Uterus (tissue), 4 donors: ENCODE data around the gene RBMS3. TPM values are rescaled to one million over a fixed set of nuclear protein-coding genes. Genes with fewer than 3 reads are reported as not detected.

Experiments
- DNase-seq, 2 donors: peaks; one replicate each; pipeline ENCODE4 v3.0.0-alpha.2; 2019 to 2020
- H3K27ac ChIP-seq, 2 donors: fragments of 200-600 bp; sonication (generic); 1 replicate in 1 of 2; 2 replicates in 1 of 2; pipeline ENCODE4 v1.5.1; 2016 to 2018
- H3K27me3 ChIP-seq, 2 donors: fragments of 200-600 bp; sonication (generic); one replicate each; pipeline ENCODE4 v1.5.1; 2018 to 2019; ENCODE audit warnings: control low read depth in 1 of 2
- H3K36me3 ChIP-seq, 2 donors: fragments of 200-600 bp; sonication (generic); one replicate each; pipeline ENCODE4 v1.5.1; 2019; ENCODE audit warnings: control low read depth in 1 of 2
- H3K4me1 ChIP-seq, 2 donors: fragments of 200-600 bp; sonication (generic); one replicate each; pipeline ENCODE4 v1.5.1; 2018 to 2019; ENCODE audit warnings: control low read depth in 1 of 2
- H3K4me3 ChIP-seq, 2 donors: fragments of 200-600 bp; sonication (generic); 1 replicate in 1 of 2; 2 replicates in 1 of 2; pipeline ENCODE4 v1.5.1; 2018 to 2019; ENCODE audit warnings: mild to moderate bottlenecking in 1 of 2
- H3K9me3 ChIP-seq, 2 donors: fragments of 200-600 bp; sonication (generic); one replicate each; pipeline ENCODE4 v1.5.1; 2019; ENCODE audit warnings: control low read depth in 1 of 2
- CTCF ChIP-seq, 4 experiments: fragments of 200-600 bp in 2 of 4; fragments of 450-650 bp in 2 of 4; sonication (generic) in 2 of 4; IDR thresholded peaks; one replicate each; pipeline ENCODE4 v1.5.1; 2016 to 2019; ENCODE audit warnings: antibody characterized with exemption in 4 of 4, mild to moderate bottlenecking in 2 of 4, moderate library complexity in 1 of 4
- POLR2A ChIP-seq, 2 donors: fragments of 450-650 bp; IDR thresholded peaks; one replicate each; pipeline ENCODE4 v1.6.1; 2016; ENCODE audit warnings: antibody characterized with exemption in 2 of 2, mild to moderate bottlenecking in 1 of 2, moderate library complexity in 1 of 2
- intact Hi-C: fragments of 100-400 bp; cut with DNase I; formaldehyde crosslinking; loops from one replicate; pipeline ENCODE4 v1.15.1; 2023; ENCODE audit warnings: low total_unique reads
- total RNA-seq, 4 donors: library from RNA; depleted of rRNA in 3 of 4; stranded (reverse); fragments of >200 nt in 3 of 4; gene quantifications; one replicate each; pipeline versions ENCODE4 v1.1.0 to v1.2.4, GENCODE V29; 2014 to 2023
- donor health status: DM: yes; HTN: yes; CAD: no.

Gene RBMS3
- total RNA-seq, 4 donors from 2014 or later = 45.9 to 113 (median 75.4) TPM

- TF ChIP-seq POLR2A (IDR thresholded peaks at IDR 0.05) (no peak), CTCF (IDR thresholded peaks at IDR 0.05) (no peak)
- Histone ChIP-seq H3K27ac (no peak overlapping the region), H3K4me1 (no peaks in the 10 kb centered on the region), H3K27me3 (no peaks in the 10 kb centered on the region), H3K36me3 (no peaks in the 10 kb centered on the region), H3K4me3 (no peak overlapping the region), H3K9me3 (no peaks in the 10 kb centered on the region)
- DNase-seq = no peak
- intact Hi-C loops = no loop called here
Observed at GRCh38 chr3:29823233-29823632, 542.4 kb downstream of the RBMS3 start.

- Histone ChIP-seq H3K36me3 (no peaks in the 10 kb centered on the region), H3K9me3 (no peaks in the 10 kb centered on the region), H3K4me3 (no peak overlapping the region), H3K4me1 (no peaks in the 10 kb centered on the region), H3K27ac (no peak overlapping the region), H3K27me3 (no peaks in the 10 kb centered on the region)
- intact Hi-C loops = no loop called here
- no peak for DNase-seq
- no peak for TF ChIP-seq POLR2A (IDR thresholded peaks at IDR 0.05)
- TF ChIP-seq CTCF (IDR thresholded peaks at IDR 0.05) = no peak
Observed at GRCh38 chr3:29826712-29827111, 545.8 kb downstream of the RBMS3 start.

- Histone ChIP-seq H3K27ac (no peak overlapping the region), H3K9me3 (no peaks in the 10 kb centered on the region), H3K4me3 (no peak overlapping the region), H3K27me3 (no peaks in the 10 kb centered on the region), H3K4me1 (no peaks in the 10 kb centered on the region), H3K36me3 (no peaks in the 10 kb centered on the region)
- DNase-seq = no peak
- intact Hi-C loops = no loop called here
- TF ChIP-seq CTCF (IDR thresholded peaks at IDR 0.05) = no peak
- no peak for TF ChIP-seq POLR2A (IDR thresholded peaks at IDR 0.05)
Observed at GRCh38 chr3:29827756-29828155, 546.9 kb downstream of the RBMS3 start.

GRCh38 chr3:29829340-29829739, 548.5 kb downstream of the RBMS3 start:
- H3K9me3 ChIP-seq = no peaks in the 10 kb centered on the region
- H3K4me3 ChIP-seq = no peak overlapping the region
- no peak for DNase-seq
- H3K4me1 ChIP-seq = no peaks in the 10 kb centered on the region
- intact Hi-C loops = no loop called here
- no peaks in the 10 kb centered on the region for H3K36me3 ChIP-seq
- H3K27me3 ChIP-seq = no peaks in the 10 kb centered on the region
- H3K27ac ChIP-seq = no peak overlapping the region
- no peak for TF ChIP-seq POLR2A (IDR thresholded peaks at IDR 0.05)
- no peak for TF ChIP-seq CTCF (IDR thresholded peaks at IDR 0.05)

- H3K4me3 ChIP-seq = no peak overlapping the region
- no peaks in the 10 kb centered on the region for H3K9me3 ChIP-seq
- no peak for TF ChIP-seq CTCF (IDR thresholded peaks at IDR 0.05)
- no peak for TF ChIP-seq POLR2A (IDR thresholded peaks at IDR 0.05)
- H3K36me3 ChIP-seq = no peaks in the 10 kb centered on the region
- H3K4me1 ChIP-seq = no peaks in the 10 kb centered on the region
- H3K27me3 ChIP-seq = no peaks in the 10 kb centered on the region
- intact Hi-C loops = no loop called here
- H3K27ac ChIP-seq = no peak overlapping the region
- DNase-seq = no peak
Observed at GRCh38 chr3:29850641-29851040, 569.8 kb downstream of the RBMS3 start.
